Glutamatergic neuron (in vitro differentiated cells): ENCODE data around the gene TMEM220. TPM values are rescaled to one million over a fixed set of nuclear protein-coding genes. Genes with fewer than 3 reads are reported as not detected.

Experiments used
- DNase-seq: peaks from one replicate; pipeline ENCODE4 v3.0.0; 2022
- H3K27ac Mint-ChIP-seq: one replicate; pipeline ENCODE4 v1.8.0; 2020; ENCODE audit warnings: mild to moderate bottlenecking, mixed read lengths, inconsistent platforms; ENCODE audit not compliant: unreplicated experiment
- H3K27me3 Mint-ChIP-seq: one replicate; pipeline ENCODE4 v1.8.0; 2020; ENCODE audit warnings: mild to moderate bottlenecking, moderate library complexity, mixed read lengths, inconsistent platforms; ENCODE audit not compliant: unreplicated experiment
- H3K36me3 Mint-ChIP-seq: one replicate; pipeline ENCODE4 v1.8.0; 2020; ENCODE audit warnings: mild to moderate bottlenecking, mixed read lengths, inconsistent platforms; ENCODE audit not compliant: unreplicated experiment
- H3K4me1 Mint-ChIP-seq: one replicate; pipeline ENCODE4 v1.8.0; 2020; ENCODE audit warnings: mild to moderate bottlenecking, low read depth, mixed read lengths, inconsistent platforms; ENCODE audit not compliant: unreplicated experiment
- H3K4me3 Mint-ChIP-seq: one replicate; pipeline ENCODE4 v1.8.0; 2020; ENCODE audit warnings: mild to moderate bottlenecking, mixed read lengths, inconsistent platforms; ENCODE audit not compliant: unreplicated experiment
- H3K9me3 Mint-ChIP-seq: one replicate; pipeline ENCODE4 v1.8.0; 2020; ENCODE audit warnings: mild to moderate bottlenecking, moderate library complexity, mixed read lengths, inconsistent platforms; ENCODE audit not compliant: unreplicated experiment
- CTCF ChIP-seq: fragments of 200-600 bp; sonication (generic); IDR thresholded peaks from one replicate; pipeline ENCODE4 v1.5.0; 2021; ENCODE audit not compliant: partially characterized antibody, unreplicated experiment
- total RNA-seq: library from RNA; stranded (reverse); fragmentation: NEBNext Ultra II Directional; extraction: Animal tissue kit (Norgen Biotek cat#: 25700); gene quantifications from one replicate; pipeline ENCODE4 v1.2.1, GENCODE V29; 2021; ENCODE audit not compliant: unreplicated experiment

The TMEM220 gene
- total RNA-seq, 1 donor from 2014 or later: 1.6 TPM

- no peaks in the 10 kb centered on the region for H3K9me3 Mint-ChIP-seq
- peaks cover 2% of the 10 kb centered on the region for H3K27me3 Mint-ChIP-seq
These were observed 65.3 kb downstream of the TMEM220 start for GRCh38 chr17:10664571-10664970.

More at GRCh38 chr17:10664571-10664970, 65.3 kb downstream of the TMEM220 start:
- no peak for DNase-seq
- Mint-ChIP-seq H3K27ac (no peak overlapping the region), H3K4me3 (no peak overlapping the region), H3K36me3 (peaks cover 5% of the 10 kb centered on the region), H3K4me1 (no peaks in the 10 kb centered on the region)
- no peak for TF ChIP-seq CTCF

Other genes starting within 250 kb of the TMEM220 start
- gene MYH1, start 211.5 kb downstream of the TMEM220 start, total RNA-seq: not detected
- gene MYH2, start 180.4 kb downstream of the TMEM220 start, total RNA-seq: not detected
- gene MYH3, start 72.7 kb downstream of the TMEM220 start, total RNA-seq: 2.1 TPM
- gene SCO1, start 32.5 kb downstream of the TMEM220 start, total RNA-seq: 20.6 TPM
- 7.9 TPM for gene ADPRM, start 32.4 kb downstream of the TMEM220 start, total RNA-seq
- gene TMEM238L, start 74.1 kb upstream of the TMEM220 start, total RNA-seq: not detected
- 0.32 TPM for gene PIRT, start 108.1 kb upstream of the TMEM220 start, total RNA-seq